ENCODE measurements around the gene NFAM1. TPM values are rescaled to one million over a fixed set of nuclear protein-coding genes. Genes with fewer than 3 reads are reported as not detected.
A peak's percentile ranks its signal among the peaks of the same experiment; 100 is the strongest.

The NFAM1 gene
- total RNA-seq, 2 donors from 2014 or later, result 0.64 to 2.1 TPM

DNA sequence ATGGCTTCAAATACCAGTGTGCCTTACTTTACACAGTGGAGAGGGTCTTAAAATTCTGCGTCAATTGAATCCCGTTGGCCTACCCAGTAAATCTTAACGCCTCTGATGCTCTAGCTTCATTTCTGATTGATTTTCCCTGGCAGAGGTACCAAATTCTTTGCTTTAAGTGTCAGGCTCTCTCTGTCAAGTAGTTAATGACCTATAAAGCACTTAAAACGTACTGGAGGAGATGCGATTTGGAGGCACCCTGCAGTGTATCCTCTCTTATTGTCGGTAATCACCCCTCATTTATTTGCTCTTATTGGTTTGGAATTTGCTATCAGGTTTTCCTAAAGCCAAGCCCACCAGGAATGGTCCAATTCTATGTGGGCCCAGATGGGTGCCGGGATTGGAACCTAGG, 59.2 kb downstream of the NFAM1 start:
- no peak for DNase-seq
- no peaks in the 10 kb centered on the region for H3K4me1 ChIP-seq
- no peak overlapping the region for H3K9ac ChIP-seq (ENCODE audit: low read depth in 2 of 2, low read length in 2 of 2)
- TF ChIP-seq, protein P1, sequence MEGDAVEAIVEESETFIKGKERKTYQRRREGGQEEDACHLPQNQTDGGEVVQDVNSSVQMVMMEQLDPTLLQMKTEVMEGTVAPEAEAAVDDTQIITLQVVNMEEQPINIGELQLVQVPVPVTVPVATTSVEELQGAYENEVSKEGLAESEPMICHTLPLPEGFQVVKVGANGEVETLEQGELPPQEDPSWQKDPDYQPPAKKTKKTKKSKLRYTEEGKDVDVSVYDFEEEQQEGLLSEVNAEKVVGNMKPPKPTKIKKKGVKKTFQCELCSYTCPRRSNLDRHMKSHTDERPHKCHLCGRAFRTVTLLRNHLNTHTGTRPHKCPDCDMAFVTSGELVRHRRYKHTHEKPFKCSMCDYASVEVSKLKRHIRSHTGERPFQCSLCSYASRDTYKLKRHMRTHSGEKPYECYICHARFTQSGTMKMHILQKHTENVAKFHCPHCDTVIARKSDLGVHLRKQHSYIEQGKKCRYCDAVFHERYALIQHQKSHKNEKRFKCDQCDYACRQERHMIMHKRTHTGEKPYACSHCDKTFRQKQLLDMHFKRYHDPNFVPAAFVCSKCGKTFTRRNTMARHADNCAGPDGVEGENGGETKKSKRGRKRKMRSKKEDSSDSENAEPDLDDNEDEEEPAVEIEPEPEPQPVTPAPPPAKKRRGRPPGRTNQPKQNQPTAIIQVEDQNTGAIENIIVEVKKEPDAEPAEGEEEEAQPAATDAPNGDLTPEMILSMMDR (IDR thresholded peaks at IDR 0.05), result no peak
- no peak overlapping the region for H3K27ac ChIP-seq
- intact Hi-C loops (cut with DNase I), result no loop called here
- no peak overlapping the region for H3K4me3 ChIP-seq
- H3K9me3 ChIP-seq, result no peaks in the 10 kb centered on the region
- H3K27me3 ChIP-seq, result no peaks in the 10 kb centered on the region
- no peaks in the 10 kb centered on the region for H3K36me3 ChIP-seq

DNA sequence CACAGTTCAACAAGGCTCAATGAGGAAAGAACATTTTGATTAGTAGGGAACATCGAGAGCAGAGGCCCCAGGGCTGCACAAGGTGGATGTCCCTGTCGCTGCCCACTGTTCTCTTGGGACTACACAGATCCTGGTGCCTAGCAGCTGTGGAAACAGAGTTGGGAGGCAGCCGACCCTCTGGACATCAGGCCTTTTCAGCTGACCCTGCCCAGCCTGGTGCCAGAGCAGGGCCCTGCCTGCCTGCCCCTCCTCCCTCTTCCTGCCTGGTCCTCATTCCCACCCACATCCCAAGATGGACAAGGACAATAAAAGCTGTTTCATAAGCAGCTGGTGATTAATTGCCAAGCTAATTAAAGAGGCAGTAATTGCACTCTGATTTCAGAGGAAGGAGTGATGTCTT, 60.7 kb downstream of the NFAM1 start:
- intact Hi-C loops (cut with DNase I), result no loop called here
- Histone ChIP-seq H3K9me3 (no peaks in the 10 kb centered on the region), H3K27me3 (no peaks in the 10 kb centered on the region), H3K27ac (no peak overlapping the region), H3K36me3 (no peaks in the 10 kb centered on the region), H3K4me3 (no peak overlapping the region), H3K9ac (ENCODE audit: low read depth in 2 of 2, low read length in 2 of 2) (no peak overlapping the region), H3K4me1 (no peaks in the 10 kb centered on the region)
- DNase-seq, result no peak
- TF ChIP-seq, protein P1 (IDR thresholded peaks at IDR 0.05), result no peak

DNA sequence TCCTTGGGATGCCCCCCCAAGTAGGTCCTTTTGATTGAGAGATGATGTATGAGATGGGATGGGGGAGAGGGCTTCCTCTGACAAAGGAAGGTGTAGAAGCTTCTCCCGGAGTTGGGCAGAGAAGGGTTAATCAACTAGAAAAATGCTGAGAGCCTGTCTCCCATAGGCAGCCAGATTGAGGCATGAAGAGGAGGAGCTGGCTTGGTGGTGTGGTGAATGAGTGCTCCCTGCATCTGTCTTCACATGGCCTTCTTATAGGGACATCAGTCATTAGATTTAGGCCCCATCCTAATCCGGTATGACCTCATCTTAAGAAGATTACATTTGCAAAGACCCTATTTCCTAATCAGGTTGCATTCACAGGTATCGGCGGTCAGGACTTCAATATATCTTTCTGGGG, 61.1 kb downstream of the NFAM1 start:
- no peaks in the 10 kb centered on the region for H3K36me3 ChIP-seq
- intact Hi-C loops (cut with DNase I), result no loop called here
- no peak for DNase-seq
- H3K9ac ChIP-seq (ENCODE audit: low read depth in 2 of 2, low read length in 2 of 2), result no peak overlapping the region
- TF ChIP-seq, protein P1 (IDR thresholded peaks at IDR 0.05), result no peak
- H3K9me3 ChIP-seq, result no peaks in the 10 kb centered on the region
- H3K27ac ChIP-seq, result no peak overlapping the region
- H3K27me3 ChIP-seq, result no peaks in the 10 kb centered on the region
- no peaks in the 10 kb centered on the region for H3K4me1 ChIP-seq
- no peak overlapping the region for H3K4me3 ChIP-seq

DNA sequence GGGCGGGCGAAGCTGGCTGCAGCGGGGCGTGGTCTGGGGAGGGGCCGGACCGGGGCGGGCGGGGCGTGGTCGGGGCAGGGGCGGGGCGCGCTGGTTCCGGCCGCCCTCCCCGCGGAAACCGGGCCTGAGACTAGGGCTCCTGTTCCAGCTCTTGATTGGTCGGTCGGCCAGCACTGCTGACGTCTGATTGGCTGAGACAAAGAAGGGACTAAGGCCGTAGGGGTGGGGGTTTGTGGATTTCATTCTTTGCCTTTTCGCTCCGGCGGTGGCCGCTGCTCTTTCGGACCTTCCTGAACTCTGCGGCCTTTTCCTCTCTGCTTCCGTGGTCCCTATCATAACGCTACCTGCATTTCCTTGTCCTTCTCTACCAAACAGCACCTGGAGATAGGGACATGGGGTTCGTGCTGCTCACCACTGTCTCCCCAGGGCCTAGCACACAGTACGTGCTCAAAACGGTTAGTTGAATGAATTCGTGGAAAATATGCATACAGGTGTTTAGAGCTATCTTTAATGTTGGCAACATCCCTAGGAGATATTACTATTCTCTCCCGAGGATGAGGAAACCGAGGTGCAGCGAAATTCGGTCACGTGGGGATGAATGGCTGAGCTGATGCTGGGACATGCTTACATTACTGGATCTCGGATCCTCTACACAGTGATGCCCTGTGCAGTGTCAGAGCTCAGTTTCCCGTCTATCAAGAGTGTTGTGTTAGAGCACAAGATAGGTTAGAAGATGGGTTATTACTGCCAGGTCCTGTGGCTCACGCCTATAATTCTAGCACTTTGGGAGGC, 62.8 kb downstream of the NFAM1 start:
- Histone ChIP-seq H3K27ac (peak overlapping the region; percentile 42), H3K9me3 (no peaks in the 10 kb centered on the region), H3K9ac (ENCODE audit: low read depth in 2 of 2, low read length in 2 of 2) (peak overlapping the region; percentile 5 to 35), H3K27me3 (no peaks in the 10 kb centered on the region), H3K4me1 (no peaks in the 10 kb centered on the region), H3K4me3 (peak overlapping the region; percentile 55), H3K36me3 (no peaks in the 10 kb centered on the region)
- peak; percentile 96 for DNase-seq
- intact Hi-C loops (cut with DNase I), result loop anchor here (5.0 kb wide), 1 partner anchor 52 kb away; no protein-coding TSS in a partner anchor
- TF ChIP-seq, protein P1 (IDR thresholded peaks at IDR 0.05), result no peak

DNA sequence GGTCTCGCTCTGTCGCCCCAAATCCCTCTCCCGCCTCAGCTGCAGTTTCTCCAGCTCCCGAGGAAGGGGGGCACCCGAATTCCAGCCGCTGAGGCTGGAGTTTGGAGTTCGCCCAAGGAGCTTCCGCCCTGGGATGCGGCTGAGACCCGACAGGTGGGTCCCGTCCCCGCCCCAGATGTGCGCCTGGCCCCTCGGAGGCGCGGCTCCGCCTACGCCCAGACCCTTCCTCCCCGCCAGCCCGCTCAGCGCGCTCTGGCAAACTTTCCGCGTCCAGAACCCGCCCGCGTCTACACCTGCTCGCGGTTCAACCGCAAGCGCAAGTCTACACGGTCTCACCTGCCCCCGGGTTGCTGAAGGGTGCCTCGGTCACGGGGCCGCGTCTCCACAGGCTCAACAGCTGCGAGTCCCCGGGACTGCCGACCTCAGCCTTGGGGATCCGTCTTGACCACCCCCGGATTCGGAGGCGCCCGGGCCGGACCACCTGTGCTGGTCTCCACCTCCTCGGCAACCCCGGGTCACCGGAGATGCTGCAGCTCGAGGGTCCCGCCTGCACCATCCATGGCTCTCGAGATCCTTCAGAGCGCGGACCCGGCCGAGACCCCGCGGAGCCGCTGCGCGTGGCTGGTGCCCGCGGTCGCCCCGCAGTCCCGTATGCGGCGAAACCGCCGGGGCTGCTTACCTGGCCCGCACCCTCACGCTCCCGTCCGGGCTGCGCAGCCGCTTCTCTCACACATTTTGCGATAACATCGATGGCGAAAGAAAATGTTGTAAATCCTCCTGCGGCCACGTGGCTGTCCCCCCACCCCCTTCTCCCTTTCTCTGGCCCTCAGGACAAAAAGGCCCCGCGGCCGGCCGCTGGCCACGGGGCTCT, 63.6 kb downstream of the NFAM1 start:
- Histone ChIP-seq H3K36me3 (no peaks in the 10 kb centered on the region), H3K27ac (no peak overlapping the region), H3K27me3 (no peaks in the 10 kb centered on the region), H3K9me3 (no peaks in the 10 kb centered on the region), H3K4me3 (peak overlapping the region; percentile 55), H3K9ac (ENCODE audit: low read depth in 2 of 2, low read length in 2 of 2) (peak overlapping the region; percentile 73 to 88), H3K4me1 (no peaks in the 10 kb centered on the region)
- peak; percentile 44 for DNase-seq
- intact Hi-C loops (cut with DNase I), result loop anchor here (5.0 kb wide), 1 partner anchor 51 kb away; no protein-coding TSS in a partner anchor
- TF ChIP-seq, protein P1 (IDR thresholded peaks at IDR 0.05), result no peak

Data from colonic mucosa (tissue), 4 donors.